T47D (cell line): ENCODE measurements around the gene A2ML1.
"Not testable (repeated sequence)": the region's sequence is repeated elsewhere in the genome, so short reads cannot be mapped to it uniquely, and the experiment has no call there.

Experiments used
- DNase-seq, 2 experiments: peaks; one replicate each; pipeline versions ENCODE4 v3.0.0 to v3.0.0-alpha.2; 2011 to 2012; ENCODE audit warnings: low read depth in 1 of 2, low spot score in 1 of 2
- JUND ChIP-seq: IDR thresholded peaks from 2 replicates; pipeline ENCODE4 v1.6.1; 2012; ENCODE audit warnings: low read depth
- in situ Hi-C: cut with HindIII; loops from 2 replicates; pipeline ENCODE4 v1.10.0; 2016; ENCODE audit warnings: low sequenced_read_pairs, low pct_unique_long_range_greater_than_20kb

The A2ML1 gene

DNA sequence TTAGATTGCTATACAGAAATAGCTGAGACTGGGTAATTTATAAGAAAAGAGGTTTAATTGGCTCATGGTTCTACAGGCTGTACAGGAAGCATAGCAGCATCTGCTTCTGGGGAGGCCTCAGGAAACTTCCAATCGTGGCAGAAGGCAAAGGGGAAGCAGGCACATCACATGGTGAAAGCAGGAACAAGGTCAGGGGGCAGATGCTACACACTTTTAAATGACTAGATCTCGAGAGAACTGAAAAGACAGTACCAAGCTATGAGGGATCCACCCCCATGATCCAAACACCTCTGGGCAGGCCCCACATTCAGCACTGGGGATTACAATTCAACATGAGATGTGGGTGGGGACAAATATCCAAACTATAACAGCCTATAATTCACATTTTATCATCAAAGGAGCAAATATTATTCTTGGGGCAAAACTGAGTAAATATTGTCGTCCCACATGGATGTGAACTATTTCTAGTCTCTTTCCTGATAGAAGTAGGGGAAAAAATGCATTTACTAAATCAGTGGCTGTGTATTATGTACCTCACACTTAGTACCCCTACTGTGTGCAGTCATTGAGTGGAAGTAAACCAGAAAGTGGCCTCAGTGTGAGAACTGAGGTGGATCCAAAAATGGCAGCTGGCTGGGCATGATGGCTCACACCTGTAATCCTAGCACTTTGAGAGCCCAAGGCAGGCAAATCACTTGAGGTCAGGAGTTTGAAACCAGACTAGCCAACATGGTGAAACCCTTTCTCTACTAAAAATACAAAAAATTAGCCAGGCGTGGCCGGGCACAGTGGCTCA lies 25.4 kb upstream of the A2ML1 start:
- in situ Hi-C loops, result no loop called here
- DNase-seq, result no peak
- no peak for TF ChIP-seq JUND

DNA sequence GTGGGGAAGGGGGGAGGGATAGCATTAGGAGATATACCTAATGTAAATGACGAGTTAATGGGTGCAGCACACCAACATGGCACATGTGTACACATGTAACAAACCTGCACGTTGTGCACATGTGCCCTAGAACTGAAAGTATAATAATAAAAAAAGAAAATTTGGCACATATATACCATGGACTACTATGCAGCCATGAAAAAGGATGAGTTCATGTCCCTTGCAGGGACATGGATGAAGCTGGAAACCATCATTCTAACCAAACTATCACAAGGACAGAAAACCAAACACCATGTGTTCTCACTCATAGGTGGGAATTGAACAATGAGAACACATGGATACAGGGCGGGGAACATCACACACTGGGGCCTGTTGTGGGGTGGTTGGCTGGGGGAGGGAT lies 21.2 kb upstream of the A2ML1 start:
- DNase-seq, in situ Hi-C loops: not testable (repeated sequence)

DNA sequence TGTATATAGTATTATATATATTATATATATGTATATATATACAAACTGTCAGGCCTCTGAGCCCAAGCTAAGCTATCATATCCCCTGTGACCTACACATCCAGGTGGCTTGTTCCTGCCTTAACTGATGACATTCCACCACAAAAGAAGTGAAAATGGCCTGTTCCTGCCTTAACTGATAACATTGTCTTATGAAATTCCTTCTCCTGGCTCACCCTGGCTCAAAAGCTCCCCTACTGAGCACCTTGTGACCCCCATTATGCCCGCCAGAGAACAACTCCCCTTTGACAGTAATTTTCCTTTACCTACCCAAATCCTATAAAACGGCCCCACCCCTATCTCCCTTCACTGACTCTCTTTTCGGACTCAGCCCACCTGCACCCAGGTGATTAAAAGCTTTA lies 17.6 kb upstream of the A2ML1 start:
- DNase-seq, in situ Hi-C loops: not testable (repeated sequence)

DNA sequence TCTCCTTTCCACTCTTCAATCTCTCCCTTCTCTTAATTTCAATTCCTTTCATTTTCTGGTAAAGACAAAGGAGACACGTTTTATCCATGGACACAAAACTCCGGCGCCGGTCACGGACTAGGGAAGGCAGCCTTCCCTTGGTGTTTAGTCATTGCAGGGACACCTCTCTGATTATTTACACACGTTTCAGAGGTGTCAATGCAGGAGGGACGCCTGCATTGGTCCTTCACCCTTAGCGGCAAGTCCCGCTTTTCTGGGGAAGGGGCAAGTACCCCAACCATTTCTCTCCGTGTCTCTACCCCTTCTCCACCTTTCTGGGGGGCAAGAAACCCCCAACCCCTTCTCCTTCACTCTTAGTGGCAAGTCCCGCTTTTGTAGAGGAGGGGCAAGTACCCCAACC lies 16.9 kb upstream of the A2ML1 start:
- in situ Hi-C loops, DNase-seq: not testable (repeated sequence)

DNA sequence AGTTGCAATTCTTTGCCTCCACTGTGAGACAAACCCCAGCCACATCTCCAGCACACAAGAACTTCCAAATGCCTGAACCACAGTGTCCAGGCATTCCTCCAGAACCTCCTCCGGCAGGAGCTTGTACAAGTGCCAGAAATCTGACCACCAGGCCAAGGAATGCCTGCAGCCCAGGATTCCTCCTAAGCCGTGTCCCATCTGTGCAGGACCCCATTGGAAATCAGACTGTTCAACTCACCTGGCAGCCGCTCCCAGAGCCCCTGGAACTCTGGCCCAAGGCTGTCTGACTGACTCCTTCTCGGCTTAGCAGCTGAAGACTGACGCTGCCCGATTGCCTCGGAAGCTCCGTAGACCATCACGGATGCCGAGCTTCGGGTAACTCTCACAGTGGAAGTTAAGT lies 15.3 kb upstream of the A2ML1 start:
- DNase-seq, in situ Hi-C loops: not testable (repeated sequence)

GRCh38 chr12:8810112-8810511 lies 12.3 kb upstream of the A2ML1 start:
- DNase-seq, in situ Hi-C loops: not testable (repeated sequence)

DNA sequence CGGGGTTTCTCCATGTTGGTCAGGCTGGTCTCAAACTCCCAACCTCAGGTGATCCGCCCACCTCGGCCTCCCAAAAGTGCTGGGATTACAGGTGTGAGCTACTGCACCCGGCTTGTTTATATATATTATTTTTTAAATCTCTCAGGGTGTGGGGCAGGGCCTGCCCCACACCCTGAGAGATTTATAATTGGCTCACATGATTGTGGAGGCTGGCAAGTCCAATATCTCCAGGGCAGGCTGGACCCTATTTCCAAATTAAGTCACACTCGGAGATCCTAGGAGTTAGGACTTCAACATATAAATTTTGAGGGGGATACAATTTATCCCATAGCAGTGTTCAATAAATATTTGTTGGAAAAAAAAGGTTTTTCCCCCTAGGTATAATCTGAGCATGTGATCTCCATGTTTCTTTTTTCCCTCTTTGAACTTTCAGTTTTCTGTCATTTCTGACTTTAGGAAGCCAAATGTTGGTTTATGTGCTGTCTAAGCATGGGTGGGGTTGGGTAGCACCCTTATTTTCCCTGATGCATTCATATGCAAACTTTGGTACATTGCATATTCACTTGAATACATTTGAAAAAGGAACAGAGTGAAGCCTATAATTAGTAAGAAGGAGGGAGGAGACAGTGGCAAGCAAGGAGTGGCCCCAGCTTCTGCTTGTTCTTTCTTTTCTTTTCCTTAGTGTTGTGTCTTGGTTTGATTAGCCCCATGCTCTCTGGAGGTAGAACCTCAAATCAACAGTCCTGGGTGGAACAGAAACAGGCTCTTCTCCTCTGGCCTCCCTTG lies 8.7 kb upstream of the A2ML1 start:
- TF ChIP-seq JUND, result no peak
- DNase-seq, result no peak
- in situ Hi-C loops, result no loop called here

GRCh38 chr12:8816448-8817050 lies 5.9 kb upstream of the A2ML1 start:
- no peak for DNase-seq
- in situ Hi-C loops, result no loop called here
- TF ChIP-seq JUND, result no peak

DNA sequence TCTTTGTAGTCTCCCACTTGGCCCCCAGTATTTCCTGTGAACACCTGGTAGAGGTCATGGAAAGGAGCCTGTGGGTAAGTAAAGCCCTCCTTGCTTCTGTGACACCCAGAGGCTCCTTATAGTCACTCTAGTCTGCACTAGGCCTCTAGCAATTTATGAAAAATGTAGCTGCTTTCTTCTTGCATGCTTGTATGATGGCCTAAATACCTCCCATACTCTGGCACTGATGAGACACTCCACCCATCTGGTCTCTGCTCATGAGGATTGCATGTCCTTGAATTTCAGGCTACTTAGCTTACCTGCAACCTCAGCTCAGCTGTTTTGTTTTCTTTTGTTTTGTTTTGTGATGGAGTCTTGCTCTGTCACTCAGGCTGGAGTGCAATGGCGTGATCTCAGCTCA lies 4.6 kb upstream of the A2ML1 start:
- DNase-seq, result no peak
- no peak for TF ChIP-seq JUND
- in situ Hi-C loops, result no loop called here

- no peak for TF ChIP-seq JUND
- DNase-seq, result no peak
- in situ Hi-C loops, result no loop called here
These were observed 3.9 kb upstream of the A2ML1 start for GRCh38 chr12:8818526-8818925.

DNA sequence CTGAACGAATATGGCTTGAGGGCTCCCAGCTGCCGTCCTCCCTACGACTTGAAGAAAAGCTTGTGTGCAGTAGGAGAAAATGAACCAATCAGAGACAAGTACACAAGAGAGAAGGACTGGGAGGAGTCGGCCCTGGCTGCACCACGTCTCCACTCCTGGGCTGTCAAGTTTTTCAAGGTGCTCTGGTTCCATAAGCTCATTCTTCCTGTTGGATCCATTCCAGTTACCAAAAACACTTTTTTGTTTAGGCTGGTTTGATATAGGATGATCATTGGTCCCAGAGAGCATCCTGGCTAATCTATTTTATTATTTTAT lies 2.8 kb upstream of the A2ML1 start:
- in situ Hi-C loops, result no loop called here
- TF ChIP-seq JUND, result no peak
- peak in 1 of 2 experiments; percentile 76 for DNase-seq

DNA sequence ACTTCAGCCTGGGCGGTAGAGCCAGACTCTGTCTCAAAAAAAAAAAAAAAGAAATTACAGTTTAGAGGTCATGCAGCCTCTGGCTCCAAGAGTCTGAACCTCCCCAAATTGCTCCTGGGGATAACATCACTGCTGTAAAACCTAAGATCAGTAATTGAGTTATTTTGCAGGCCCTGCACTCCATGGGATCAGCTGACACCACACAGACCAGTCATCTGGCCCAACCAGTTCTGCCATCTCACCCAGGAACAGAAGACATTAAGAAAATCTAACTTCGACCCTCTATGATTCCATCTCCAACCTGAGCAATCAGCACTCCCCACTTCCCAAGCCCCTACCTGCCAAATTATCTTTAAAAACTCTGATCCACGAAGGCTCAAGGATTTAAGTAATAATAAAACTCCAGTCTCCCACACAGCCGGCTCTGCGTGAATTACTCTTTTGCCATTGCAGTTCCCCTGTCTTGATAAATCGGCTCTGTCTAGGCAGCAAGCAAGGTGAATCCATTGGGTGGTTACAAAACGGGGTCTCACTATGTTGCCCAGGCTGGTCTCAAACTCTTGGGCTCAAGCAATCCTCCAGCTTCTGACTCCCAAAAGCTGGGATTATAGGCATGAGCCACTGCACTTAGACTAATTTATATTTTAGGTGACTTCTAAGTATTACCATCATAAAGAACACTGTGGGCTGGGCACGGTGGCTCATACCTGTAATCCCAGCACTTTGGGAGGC lies 1.6 kb upstream of the A2ML1 start:
- DNase-seq, result peak in 1 of 2 experiments; percentile 21
- in situ Hi-C loops, result not testable (repeated sequence)

DNA sequence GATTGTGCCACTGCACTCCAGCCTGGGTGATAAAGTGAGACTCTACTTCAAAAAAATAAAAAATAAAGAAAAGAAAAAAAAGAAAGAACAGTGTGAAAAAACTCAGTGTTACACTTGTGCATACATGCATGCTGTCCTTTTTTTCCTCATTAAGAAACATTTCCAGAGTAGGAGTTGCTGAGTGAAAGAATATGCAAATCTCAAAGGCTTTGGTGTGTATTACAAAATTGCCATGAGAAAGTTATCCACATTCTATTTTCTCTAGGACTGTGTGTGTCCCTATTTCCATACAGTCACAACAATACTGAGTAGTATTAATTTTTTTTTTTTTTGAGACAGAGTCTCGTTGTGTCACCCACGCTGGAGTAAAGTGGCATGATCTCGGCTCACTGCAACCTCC lies 830 bp upstream of the A2ML1 start:
- DNase-seq, result no peak
- TF ChIP-seq JUND, result no peak
- in situ Hi-C loops, result no loop called here
